ENCODE results near the gene RNASEL.

GRCh38 chr1:182615468-182616129 is 26.5 kb upstream of the RNASEL start:
- TF ChIP-seq, protein P1, sequence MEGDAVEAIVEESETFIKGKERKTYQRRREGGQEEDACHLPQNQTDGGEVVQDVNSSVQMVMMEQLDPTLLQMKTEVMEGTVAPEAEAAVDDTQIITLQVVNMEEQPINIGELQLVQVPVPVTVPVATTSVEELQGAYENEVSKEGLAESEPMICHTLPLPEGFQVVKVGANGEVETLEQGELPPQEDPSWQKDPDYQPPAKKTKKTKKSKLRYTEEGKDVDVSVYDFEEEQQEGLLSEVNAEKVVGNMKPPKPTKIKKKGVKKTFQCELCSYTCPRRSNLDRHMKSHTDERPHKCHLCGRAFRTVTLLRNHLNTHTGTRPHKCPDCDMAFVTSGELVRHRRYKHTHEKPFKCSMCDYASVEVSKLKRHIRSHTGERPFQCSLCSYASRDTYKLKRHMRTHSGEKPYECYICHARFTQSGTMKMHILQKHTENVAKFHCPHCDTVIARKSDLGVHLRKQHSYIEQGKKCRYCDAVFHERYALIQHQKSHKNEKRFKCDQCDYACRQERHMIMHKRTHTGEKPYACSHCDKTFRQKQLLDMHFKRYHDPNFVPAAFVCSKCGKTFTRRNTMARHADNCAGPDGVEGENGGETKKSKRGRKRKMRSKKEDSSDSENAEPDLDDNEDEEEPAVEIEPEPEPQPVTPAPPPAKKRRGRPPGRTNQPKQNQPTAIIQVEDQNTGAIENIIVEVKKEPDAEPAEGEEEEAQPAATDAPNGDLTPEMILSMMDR (IDR thresholded peaks at IDR 0.05), result no peak
- no peak for TF ChIP-seq EZH2 (IDR thresholded peaks at IDR 0.05)

Data from neural progenitor cell (in vitro differentiated cells).